GM18873 (cell line): Measurements from ENCODE around the gene STYXL1.
"Not testable (repeated sequence)": the region's sequence is repeated elsewhere in the genome, so short reads cannot be mapped to it uniquely, and the experiment has no call there.

Experiments
- ATAC-seq: cut with Tn5 transposase; IDR thresholded peaks from one replicate; pipeline ENCODE4 v1.9.1; 2021; ENCODE audit warnings: mild to moderate bottlenecking, moderate library complexity, moderate number of reproducible peaks; ENCODE audit not compliant: unreplicated experiment, low FRiP score

STYXL1 gene

GRCh38 chr7:76066716-76067503 lies 19.1 kb upstream of the STYXL1 start:
- ATAC-seq: no peak

- ATAC-seq: no peak
These were observed 17.3 kb upstream of the STYXL1 start for GRCh38 chr7:76065016-76065612.

- no peak for ATAC-seq
These were observed 16.6 kb upstream of the STYXL1 start for GRCh38 chr7:76064208-76064970.

GRCh38 chr7:76063525-76063924 lies 15.7 kb upstream of the STYXL1 start:
- no peak for ATAC-seq

- no peak for ATAC-seq
These were observed 15.3 kb upstream of the STYXL1 start for GRCh38 chr7:76063114-76063513.

GRCh38 chr7:76062254-76062653 lies 14.5 kb upstream of the STYXL1 start:
- no peak for ATAC-seq

GRCh38 chr7:76060842-76061241 lies 13.0 kb upstream of the STYXL1 start:
- ATAC-seq: no peak

GRCh38 chr7:76058745-76059144 lies 10.9 kb upstream of the STYXL1 start:
- ATAC-seq: not testable (repeated sequence)

- no peak for ATAC-seq
These were observed 10.0 kb upstream of the STYXL1 start for GRCh38 chr7:76057813-76058145.

GRCh38 chr7:76057103-76057812 lies 9.5 kb upstream of the STYXL1 start:
- ATAC-seq: no peak

GRCh38 chr7:76056241-76056640 lies 8.4 kb upstream of the STYXL1 start:
- no peak for ATAC-seq

- ATAC-seq: no peak
These were observed 6.6 kb upstream of the STYXL1 start for GRCh38 chr7:76054123-76055120.

- no peak for ATAC-seq
These were observed 5.7 kb upstream of the STYXL1 start for GRCh38 chr7:76053461-76053860.

- not testable (repeated sequence) for ATAC-seq
These were observed 4.9 kb upstream of the STYXL1 start for GRCh38 chr7:76052681-76053080.

GRCh38 chr7:76051840-76052239 lies 4.0 kb upstream of the STYXL1 start:
- ATAC-seq: no peak

- ATAC-seq: no peak
These were observed 2.7 kb upstream of the STYXL1 start for GRCh38 chr7:76050545-76050944.

GRCh38 chr7:76049295-76049694 lies 1.5 kb upstream of the STYXL1 start:
- no peak for ATAC-seq

GRCh38 chr7:76048668-76048988 lies 828 bp upstream of the STYXL1 start:
- no peak for ATAC-seq

GRCh38 chr7:76047305-76047810 lies 442 bp downstream of the STYXL1 start:
- no peak for ATAC-seq
